Body of pancreas (tissue), 4 donors: ENCODE measurements around the gene MYOM1. TPM values are rescaled to one million over a fixed set of nuclear protein-coding genes. Genes with fewer than 3 reads are reported as not detected.

ENCODE experiments used
- ATAC-seq: fragments of 150-250 bp; one replicate; pipeline ENCODE4 v1.9.1; 2016
- DNase-seq, 4 donors: peaks; one replicate each; pipeline ENCODE4 v3.0.0-alpha.2; 2019
- H3K27ac ChIP-seq, 4 donors: fragments of 200-600 bp; sonication (generic); 1 replicate in 3 of 4; 2 replicates in 1 of 4; pipeline versions ENCODE4 v1.5.1 to v1.6.1; 2016 to 2019; ENCODE audit warnings: mild to moderate bottlenecking in 1 of 4, mixed read lengths in 1 of 4, moderate library complexity in 1 of 4
- H3K27me3 ChIP-seq, 2 donors: fragments of 200-600 bp; sonication (generic); one replicate each; pipeline ENCODE4 v1.6.0; 2016; ENCODE audit warnings: mild to moderate bottlenecking in 1 of 2
- H3K36me3 ChIP-seq, 2 donors: fragments of 200-600 bp; sonication (generic); replicated peaks in 1 of 2; 2 replicates each; pipeline ENCODE4 v1.5.1; 2016; ENCODE audit warnings: low read depth in 2 of 2; ENCODE audit not compliant: insufficient read depth in 1 of 2
- H3K4me1 ChIP-seq: fragments of 200-600 bp; sonication (generic); one replicate; pipeline ENCODE4 v1.6.0; 2016
- H3K4me3 ChIP-seq, 2 donors: fragments of 200-600 bp; sonication (generic); 1 replicate in 1 of 2; 2 replicates in 1 of 2; pipeline ENCODE4 v1.5.1; 2016 to 2019
- H3K9me3 ChIP-seq, 3 donors: fragments of 200-600 bp; sonication (generic); 1 replicate in 2 of 3; 2 replicates in 1 of 3; pipeline ENCODE4 v1.5.1; 2016
- POLR2A ChIP-seq, 3 donors: fragments of 450-650 bp; IDR thresholded peaks; one replicate each; pipeline ENCODE4 v1.6.1; 2016; ENCODE audit warnings: antibody characterized with exemption in 3 of 3, mild to moderate bottlenecking in 2 of 3
- WGBS, 2 donors: methylation state at CpG; one replicate each; pipeline ENCODE4 v1.1.5; 2017; 5-methylcytosine and 5-hydroxymethylcytosine counted together
- intact Hi-C: fragments of 100-400 bp; cut with DNase I; formaldehyde crosslinking; loops from one replicate; pipeline ENCODE4 v1.15.1; 2023
- total RNA-seq, 2 donors: library from RNA; depleted of rRNA; stranded (reverse); fragments of >200 nt; gene quantifications; one replicate each; pipeline ENCODE4 v1.1.0, GENCODE V29; 2016
- TF ChIP-seq, protein P1 (sequence below), 7 experiments: fragments of 450-650 bp in 4 of 7; fragments of 200-600 bp in 3 of 7; sonication (generic) in 3 of 7; IDR thresholded peaks; one replicate each; pipeline ENCODE4 v1.5.1; 2016 to 2019; ENCODE audit warnings: antibody characterized with exemption in 7 of 7

Gene MYOM1
- total RNA-seq, 2 donors from 2014 or later = 10.9 to 21.8 TPM

GRCh38 chr18:3129053-3129864 is 90.5 kb downstream of the MYOM1 start:
- ATAC-seq (peak; percentile 72), DNase-seq (peak; percentile 73 to 83 (median 76))
- no peak for TF ChIP-seq POLR2A (IDR thresholded peaks at IDR 0.05)
- TF ChIP-seq, protein P1, sequence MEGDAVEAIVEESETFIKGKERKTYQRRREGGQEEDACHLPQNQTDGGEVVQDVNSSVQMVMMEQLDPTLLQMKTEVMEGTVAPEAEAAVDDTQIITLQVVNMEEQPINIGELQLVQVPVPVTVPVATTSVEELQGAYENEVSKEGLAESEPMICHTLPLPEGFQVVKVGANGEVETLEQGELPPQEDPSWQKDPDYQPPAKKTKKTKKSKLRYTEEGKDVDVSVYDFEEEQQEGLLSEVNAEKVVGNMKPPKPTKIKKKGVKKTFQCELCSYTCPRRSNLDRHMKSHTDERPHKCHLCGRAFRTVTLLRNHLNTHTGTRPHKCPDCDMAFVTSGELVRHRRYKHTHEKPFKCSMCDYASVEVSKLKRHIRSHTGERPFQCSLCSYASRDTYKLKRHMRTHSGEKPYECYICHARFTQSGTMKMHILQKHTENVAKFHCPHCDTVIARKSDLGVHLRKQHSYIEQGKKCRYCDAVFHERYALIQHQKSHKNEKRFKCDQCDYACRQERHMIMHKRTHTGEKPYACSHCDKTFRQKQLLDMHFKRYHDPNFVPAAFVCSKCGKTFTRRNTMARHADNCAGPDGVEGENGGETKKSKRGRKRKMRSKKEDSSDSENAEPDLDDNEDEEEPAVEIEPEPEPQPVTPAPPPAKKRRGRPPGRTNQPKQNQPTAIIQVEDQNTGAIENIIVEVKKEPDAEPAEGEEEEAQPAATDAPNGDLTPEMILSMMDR (IDR thresholded peaks at IDR 0.05) = peak; percentile 30 to 73 (median 62)
- Histone ChIP-seq H3K9me3 (no peaks in the 10 kb centered on the region), H3K27ac (no peak overlapping the region), H3K4me3 (no peak overlapping the region), H3K27me3 (no peaks in the 10 kb centered on the region), H3K36me3 (no peaks in the 10 kb centered on the region), H3K4me1 (no peaks in the 10 kb centered on the region)
- intact Hi-C loops = no loop called here
- 37 to 55% methylated on average over 16 of the region's 16 CpGs for WGBS, 2 donors

GRCh38 chr18:3126457-3127097 is 93.2 kb downstream of the MYOM1 start:
- no peak overlapping the region for H3K4me3 ChIP-seq
- H3K36me3 ChIP-seq = no peaks in the 10 kb centered on the region
- H3K27ac ChIP-seq = no peak overlapping the region
- H3K27me3 ChIP-seq = no peaks in the 10 kb centered on the region
- no peak for DNase-seq
- H3K9me3 ChIP-seq = no peaks in the 10 kb centered on the region
- no peak for ATAC-seq
- TF ChIP-seq, protein P1 (IDR thresholded peaks at IDR 0.05) = no peak
- TF ChIP-seq POLR2A (IDR thresholded peaks at IDR 0.05) = no peak
- no peaks in the 10 kb centered on the region for H3K4me1 ChIP-seq
- intact Hi-C loops = no loop called here
- WGBS, 2 donors = 90 to 95% methylated on average over 9 of the region's 9 CpGs

DNA sequence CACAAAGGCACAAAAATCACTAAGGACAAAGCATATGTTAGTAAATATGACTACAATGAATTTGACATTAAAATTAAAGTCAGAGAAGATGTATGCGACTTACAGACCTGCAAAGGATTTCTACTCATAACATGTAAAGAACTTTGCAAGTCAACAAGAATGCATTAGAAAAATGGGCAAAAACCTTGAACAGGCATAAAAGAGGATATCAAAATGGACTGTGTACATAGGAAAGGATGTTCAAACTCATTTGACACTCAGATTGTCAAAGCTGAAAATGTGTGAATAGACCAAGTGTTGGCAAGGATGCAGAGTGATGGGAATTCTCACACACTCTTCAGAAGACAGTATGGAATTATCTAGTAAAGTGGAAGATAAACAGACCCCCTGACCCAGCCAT is 94.9 kb downstream of the MYOM1 start:
- no peak for ATAC-seq
- no peak for TF ChIP-seq POLR2A (IDR thresholded peaks at IDR 0.05)
- TF ChIP-seq, protein P1 (IDR thresholded peaks at IDR 0.05) = no peak
- H3K9me3 ChIP-seq = no peaks in the 10 kb centered on the region
- no peaks in the 10 kb centered on the region for H3K27me3 ChIP-seq
- WGBS, 2 donors = 97 to 100% methylated on average over 1 of the region's 1 CpG
- intact Hi-C loops = no loop called here
- H3K27ac ChIP-seq = no peak overlapping the region
- H3K4me1 ChIP-seq = peaks cover 13% of the 10 kb centered on the region
- no peak for DNase-seq
- H3K4me3 ChIP-seq = no peak overlapping the region
- H3K36me3 ChIP-seq = no peaks in the 10 kb centered on the region

DNA sequence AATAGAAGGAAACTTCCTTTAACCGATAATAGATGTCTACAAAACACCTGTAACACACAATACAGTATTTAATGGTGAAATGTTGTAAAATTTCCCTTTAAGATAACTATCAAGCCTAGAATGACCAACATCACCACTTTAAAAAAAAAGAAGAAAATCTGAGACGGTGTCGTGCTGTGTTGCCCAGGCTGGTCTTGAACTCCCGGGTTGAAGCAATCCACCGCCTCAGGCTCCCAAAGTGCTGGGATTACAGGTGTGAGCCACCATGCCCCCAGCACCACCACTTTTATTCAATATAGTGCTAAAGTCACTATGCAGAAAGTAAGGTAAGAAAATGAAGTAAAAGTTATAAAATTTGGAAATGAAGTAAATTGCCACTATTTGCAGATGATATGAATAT is 96.9 kb downstream of the MYOM1 start:
- Histone ChIP-seq H3K4me1 (peaks cover 33% of the 10 kb centered on the region), H3K27me3 (no peaks in the 10 kb centered on the region), H3K4me3 (no peak overlapping the region), H3K27ac (no peak overlapping the region), H3K36me3 (no peaks in the 10 kb centered on the region), H3K9me3 (no peaks in the 10 kb centered on the region)
- no peak for DNase-seq
- 97 to 98% methylated on average over 5 of the region's 5 CpGs for WGBS, 2 donors
- intact Hi-C loops = no loop called here
- ATAC-seq = no peak
- no peak for TF ChIP-seq POLR2A (IDR thresholded peaks at IDR 0.05)

DNA sequence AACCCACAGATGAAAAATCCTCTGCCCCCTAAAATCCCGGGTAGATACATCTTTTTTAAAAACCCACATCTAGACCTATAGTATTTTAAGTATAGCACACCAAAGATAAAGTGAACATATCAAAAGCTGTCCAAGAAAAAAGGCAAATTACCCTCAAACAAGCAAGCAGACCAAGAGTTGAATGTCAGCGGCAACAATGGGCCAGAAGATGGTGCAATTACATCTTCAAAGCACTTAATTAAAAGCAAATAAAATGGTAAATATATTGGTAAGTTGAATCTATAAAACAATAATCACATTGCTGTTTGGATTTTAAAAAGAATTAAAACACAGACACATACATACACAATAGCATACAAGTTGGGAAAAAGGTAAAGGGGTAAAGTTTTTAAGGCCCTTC is 98.5 kb downstream of the MYOM1 start:
- TF ChIP-seq, protein P1 (IDR thresholded peaks at IDR 0.05) = no peak
- no peak for TF ChIP-seq POLR2A (IDR thresholded peaks at IDR 0.05)
- Histone ChIP-seq H3K9me3 (no peaks in the 10 kb centered on the region), H3K4me1 (peaks cover 46% of the 10 kb centered on the region), H3K27ac (peak overlapping the region in 2 of 4 donors; percentile 94 to 97), H3K4me3 (no peak overlapping the region), H3K27me3 (no peaks in the 10 kb centered on the region), H3K36me3 (no peaks in the 10 kb centered on the region)
- no peak for DNase-seq
- intact Hi-C loops = no loop called here
- ATAC-seq = no peak
- 62 to 94% methylated on average over 2 of the region's 2 CpGs for WGBS, 2 donors
